ENCODE results near the gene KDM3A.

DNA sequence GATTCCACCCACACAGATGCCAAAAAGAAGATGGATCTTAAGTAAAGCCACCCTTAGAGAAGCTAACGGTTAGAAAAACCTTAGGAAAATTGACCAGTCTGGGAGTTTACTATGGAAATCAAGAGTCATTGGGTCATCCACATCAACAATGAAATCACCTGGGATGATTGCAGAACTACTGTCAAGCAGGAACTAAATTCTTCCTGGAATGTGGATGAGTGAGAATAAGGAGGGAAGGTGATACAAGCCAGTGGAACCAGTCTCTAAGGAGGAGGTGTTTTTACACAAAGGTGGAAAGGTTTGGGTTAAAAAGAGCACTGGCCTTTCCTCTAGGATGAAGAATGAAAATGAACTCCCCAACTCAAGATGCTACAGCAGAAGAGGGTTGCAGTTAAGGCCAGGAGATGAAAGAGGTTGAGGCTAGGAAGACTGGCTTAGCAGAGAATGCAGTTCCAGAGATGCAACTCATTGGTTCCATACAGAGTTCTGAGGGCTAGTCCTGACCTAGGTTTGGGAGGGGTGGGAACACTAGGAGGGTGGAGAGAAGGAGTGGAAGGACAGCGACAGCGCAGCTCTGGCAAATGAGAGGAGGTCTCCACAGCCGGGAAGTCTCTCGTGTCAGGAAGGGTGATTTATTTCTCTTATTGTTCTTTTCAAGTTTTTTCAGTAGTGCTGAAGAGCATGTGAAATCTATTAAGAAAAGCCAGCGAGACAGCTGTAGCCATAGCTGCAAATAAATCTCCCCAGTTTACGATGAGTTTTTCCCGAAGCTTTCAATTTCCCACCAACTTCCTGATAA is 27.7 kb upstream of the KDM3A start:
- TF ChIP-seq EZH2 (IDR thresholded peaks at IDR 0.05; ENCODE audit: low read depth, unreplicated experiment) (no peak), CTCF (conservative IDR thresholded peaks at IDR 0.05; ENCODE audit: low read depth in 2 of 2) (no peak)
